Fibroblast of lung (primary cell): Measurements from ENCODE around the gene RAG1.

Experiments used
- CTCF ChIP-seq, 2 donors: IDR thresholded peaks in 1 of 2; conservative IDR thresholded peaks in 1 of 2; 1 replicate in 1 of 2; 2 replicates in 1 of 2; pipeline ENCODE4 v1.5.1; 2011 to 2012; ENCODE audit warnings: low read length in 2 of 2, control low read depth in 1 of 2, inconsistent platforms in 1 of 2, low read depth in 1 of 2, mild to moderate bottlenecking in 1 of 2
- EZH2 ChIP-seq: IDR thresholded peaks from 2 replicates; pipeline ENCODE4 v1.5.1; 2012; ENCODE audit warnings: low read length, control low read depth, mild to moderate bottlenecking; ENCODE audit errors: missing control alignments

- no peak for TF ChIP-seq CTCF (conservative IDR thresholded peaks at IDR 0.05 in 1 of 2, IDR thresholded peaks at IDR 0.05 in 1 of 2; ENCODE audit: low read depth in 1 of 2, low read length in 2 of 2)
- TF ChIP-seq EZH2: no peak
These were observed 15.9 kb downstream of the RAG1 start for GRCh38 chr11:36583667-36584066.
